ENCODE data around the gene RBBP4.

DNA sequence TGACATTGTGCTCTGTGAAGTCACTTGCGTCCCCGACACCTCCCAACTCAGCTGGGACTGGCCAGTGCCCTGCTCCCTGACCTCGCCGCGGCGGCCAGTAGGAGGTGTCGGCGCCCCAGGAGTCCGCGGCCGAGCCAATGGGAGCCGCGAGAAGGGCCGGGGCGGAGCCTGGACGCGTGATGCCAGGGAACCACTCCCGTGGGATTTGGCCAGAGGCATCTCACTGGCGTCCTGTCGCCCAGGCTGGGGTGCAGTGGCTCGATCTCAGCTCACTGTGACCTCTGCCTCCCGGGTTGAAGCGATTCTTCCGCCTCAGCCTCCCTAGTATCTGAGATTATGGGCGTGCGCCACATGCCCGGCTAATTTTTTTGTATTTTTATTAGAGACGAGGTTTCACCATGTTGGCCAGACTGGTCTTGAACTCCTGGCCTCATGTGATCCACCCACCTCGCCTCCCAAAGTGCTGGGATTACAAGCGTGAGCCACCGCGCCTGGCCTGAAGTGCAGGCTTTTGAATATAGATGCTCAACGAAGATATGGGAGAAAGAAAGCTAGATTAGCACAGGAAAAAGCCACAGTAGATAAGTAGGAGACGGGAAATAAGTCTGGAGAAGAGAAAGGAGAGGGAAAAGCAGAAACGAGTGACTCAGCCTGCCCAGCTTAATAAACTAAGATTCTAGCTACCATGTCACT is 38.7 kb upstream of the RBBP4 start:
- TF ChIP-seq, protein P1, sequence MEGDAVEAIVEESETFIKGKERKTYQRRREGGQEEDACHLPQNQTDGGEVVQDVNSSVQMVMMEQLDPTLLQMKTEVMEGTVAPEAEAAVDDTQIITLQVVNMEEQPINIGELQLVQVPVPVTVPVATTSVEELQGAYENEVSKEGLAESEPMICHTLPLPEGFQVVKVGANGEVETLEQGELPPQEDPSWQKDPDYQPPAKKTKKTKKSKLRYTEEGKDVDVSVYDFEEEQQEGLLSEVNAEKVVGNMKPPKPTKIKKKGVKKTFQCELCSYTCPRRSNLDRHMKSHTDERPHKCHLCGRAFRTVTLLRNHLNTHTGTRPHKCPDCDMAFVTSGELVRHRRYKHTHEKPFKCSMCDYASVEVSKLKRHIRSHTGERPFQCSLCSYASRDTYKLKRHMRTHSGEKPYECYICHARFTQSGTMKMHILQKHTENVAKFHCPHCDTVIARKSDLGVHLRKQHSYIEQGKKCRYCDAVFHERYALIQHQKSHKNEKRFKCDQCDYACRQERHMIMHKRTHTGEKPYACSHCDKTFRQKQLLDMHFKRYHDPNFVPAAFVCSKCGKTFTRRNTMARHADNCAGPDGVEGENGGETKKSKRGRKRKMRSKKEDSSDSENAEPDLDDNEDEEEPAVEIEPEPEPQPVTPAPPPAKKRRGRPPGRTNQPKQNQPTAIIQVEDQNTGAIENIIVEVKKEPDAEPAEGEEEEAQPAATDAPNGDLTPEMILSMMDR (IDR thresholded peaks at IDR 0.05), result peak in 3 of 4 experiments; percentile 29 to 50 (median 32)
- TF ChIP-seq POLR2A (IDR thresholded peaks at IDR 0.05) (peak in 1 of 2 donors; percentile 23), POLR2AphosphoS5 (IDR thresholded peaks at IDR 0.05) (peak; percentile 30 to 78 (median 68))
